Nephron (organoid): Measurements from ENCODE around the gene KRT37.
A peak's percentile ranks its signal among the peaks of the same experiment; 100 is the strongest.
"Not testable (repeated sequence)": the region's sequence is repeated elsewhere in the genome, so short reads cannot be mapped to it uniquely, and the experiment has no call there.

ENCODE experiments used
- H3K27ac Mint-ChIP-seq, 3 experiments: 2 replicates each; pipeline ENCODE4 v1.8.0; 2020; ENCODE audit warnings: mixed read lengths in 3 of 3, mild to moderate bottlenecking in 2 of 3, moderate library complexity in 1 of 3
- H3K27me3 Mint-ChIP-seq: 2 replicates; pipeline ENCODE4 v1.8.0; 2021; ENCODE audit warnings: low read depth, mild to moderate bottlenecking, moderate library complexity, mixed read lengths
- H3K36me3 Mint-ChIP-seq: 2 replicates; pipeline ENCODE4 v1.8.0; 2020; ENCODE audit warnings: low read depth, mixed read lengths
- H3K4me1 Mint-ChIP-seq: 2 replicates; pipeline ENCODE4 v1.8.0; 2020; ENCODE audit warnings: mixed read lengths
- H3K4me3 Mint-ChIP-seq, 3 experiments: 2 replicates each; pipeline ENCODE4 v1.8.0; 2020; ENCODE audit warnings: mild to moderate bottlenecking in 3 of 3, mixed read lengths in 3 of 3, moderate library complexity in 2 of 3
- H3K9me3 Mint-ChIP-seq: 2 replicates; pipeline ENCODE4 v1.8.0; 2020; ENCODE audit warnings: mixed read lengths
- TF ChIP-seq, protein P1 (sequence below), 3 experiments: fragments of 200-600 bp; sonication (generic); IDR thresholded peaks; one replicate each; pipeline ENCODE4 v1.5.0; 2021; ENCODE audit warnings: antibody characterized with exemption in 3 of 3; ENCODE audit not compliant: unreplicated experiment in 3 of 3

The KRT37 gene

GRCh38 chr17:41437254-41437653 is 12.9 kb upstream of the KRT37 start:
- H3K27ac Mint-ChIP-seq: no peak overlapping the region
- no peak overlapping the region for H3K4me3 Mint-ChIP-seq
- peaks cover 8% of the 10 kb centered on the region for H3K27me3 Mint-ChIP-seq
- TF ChIP-seq, protein P1, sequence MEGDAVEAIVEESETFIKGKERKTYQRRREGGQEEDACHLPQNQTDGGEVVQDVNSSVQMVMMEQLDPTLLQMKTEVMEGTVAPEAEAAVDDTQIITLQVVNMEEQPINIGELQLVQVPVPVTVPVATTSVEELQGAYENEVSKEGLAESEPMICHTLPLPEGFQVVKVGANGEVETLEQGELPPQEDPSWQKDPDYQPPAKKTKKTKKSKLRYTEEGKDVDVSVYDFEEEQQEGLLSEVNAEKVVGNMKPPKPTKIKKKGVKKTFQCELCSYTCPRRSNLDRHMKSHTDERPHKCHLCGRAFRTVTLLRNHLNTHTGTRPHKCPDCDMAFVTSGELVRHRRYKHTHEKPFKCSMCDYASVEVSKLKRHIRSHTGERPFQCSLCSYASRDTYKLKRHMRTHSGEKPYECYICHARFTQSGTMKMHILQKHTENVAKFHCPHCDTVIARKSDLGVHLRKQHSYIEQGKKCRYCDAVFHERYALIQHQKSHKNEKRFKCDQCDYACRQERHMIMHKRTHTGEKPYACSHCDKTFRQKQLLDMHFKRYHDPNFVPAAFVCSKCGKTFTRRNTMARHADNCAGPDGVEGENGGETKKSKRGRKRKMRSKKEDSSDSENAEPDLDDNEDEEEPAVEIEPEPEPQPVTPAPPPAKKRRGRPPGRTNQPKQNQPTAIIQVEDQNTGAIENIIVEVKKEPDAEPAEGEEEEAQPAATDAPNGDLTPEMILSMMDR (IDR thresholded peaks at IDR 0.05; ENCODE audit: unreplicated experiment in 3 of 3): no peak
- H3K4me1 Mint-ChIP-seq: peaks cover 17% of the 10 kb centered on the region
- no peaks in the 10 kb centered on the region for H3K9me3 Mint-ChIP-seq
- no peaks in the 10 kb centered on the region for H3K36me3 Mint-ChIP-seq

GRCh38 chr17:41434415-41434814 is 10.0 kb upstream of the KRT37 start:
- no peaks in the 10 kb centered on the region for H3K36me3 Mint-ChIP-seq
- H3K27me3 Mint-ChIP-seq: peaks cover 13% of the 10 kb centered on the region
- no peak overlapping the region for H3K4me3 Mint-ChIP-seq
- peak overlapping the region in 2 of 3 experiments; percentile 56 to 76 for H3K27ac Mint-ChIP-seq
- no peaks in the 10 kb centered on the region for H3K9me3 Mint-ChIP-seq
- TF ChIP-seq, protein P1 (IDR thresholded peaks at IDR 0.05; ENCODE audit: unreplicated experiment in 3 of 3): no peak
- peaks cover 17% of the 10 kb centered on the region for H3K4me1 Mint-ChIP-seq

DNA sequence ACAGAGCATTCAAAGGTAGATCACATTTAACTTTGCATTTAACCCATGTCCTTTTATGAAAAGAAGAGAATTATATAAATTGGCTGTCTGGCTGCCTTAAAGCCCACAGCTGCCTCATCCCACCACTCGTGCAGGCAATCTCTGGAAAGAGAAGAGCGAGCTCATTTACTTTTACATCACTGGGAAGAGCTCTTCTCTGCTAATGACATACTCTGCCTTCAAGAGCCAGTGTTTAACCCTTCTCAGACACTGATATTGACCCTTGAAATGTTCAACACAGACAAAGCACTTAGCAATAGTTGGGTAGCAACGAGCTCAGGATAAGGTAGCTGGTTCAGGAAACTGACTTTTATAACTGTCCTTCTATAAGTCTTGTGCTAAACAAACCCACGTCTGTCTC is 9.6 kb upstream of the KRT37 start:
- TF ChIP-seq, protein P1 (IDR thresholded peaks at IDR 0.05; ENCODE audit: unreplicated experiment in 3 of 3): no peak
- peak overlapping the region in 2 of 3 experiments; percentile 56 to 76 for H3K27ac Mint-ChIP-seq
- peaks cover 17% of the 10 kb centered on the region for H3K4me1 Mint-ChIP-seq
- H3K36me3 Mint-ChIP-seq: no peaks in the 10 kb centered on the region
- no peaks in the 10 kb centered on the region for H3K9me3 Mint-ChIP-seq
- peaks cover 10% of the 10 kb centered on the region for H3K27me3 Mint-ChIP-seq
- H3K4me3 Mint-ChIP-seq: no peak overlapping the region

- no peaks in the 10 kb centered on the region for H3K36me3 Mint-ChIP-seq
- TF ChIP-seq, protein P1 (IDR thresholded peaks at IDR 0.05; ENCODE audit: unreplicated experiment in 3 of 3): no peak
Observed at GRCh38 chr17:41433586-41433985, 9.2 kb upstream of the KRT37 start.

GRCh38 chr17:41430376-41430775 is 6.0 kb upstream of the KRT37 start:
- not testable (repeated sequence) for H3K36me3 Mint-ChIP-seq, H3K9me3 Mint-ChIP-seq, H3K4me3 Mint-ChIP-seq, H3K27ac Mint-ChIP-seq
- H3K4me1 Mint-ChIP-seq: peaks cover 17% of the 10 kb centered on the region
- peaks cover 19% of the 10 kb centered on the region for H3K27me3 Mint-ChIP-seq

More at GRCh38 chr17:41433586-41433985, 9.2 kb upstream of the KRT37 start:
- H3K4me3 Mint-ChIP-seq: no peak overlapping the region
- no peaks in the 10 kb centered on the region for H3K9me3 Mint-ChIP-seq
- peaks cover 10% of the 10 kb centered on the region for H3K27me3 Mint-ChIP-seq
- H3K27ac Mint-ChIP-seq: peak overlapping the region in 2 of 3 experiments; percentile 7 to 12
- peaks cover 17% of the 10 kb centered on the region for H3K4me1 Mint-ChIP-seq

DNA sequence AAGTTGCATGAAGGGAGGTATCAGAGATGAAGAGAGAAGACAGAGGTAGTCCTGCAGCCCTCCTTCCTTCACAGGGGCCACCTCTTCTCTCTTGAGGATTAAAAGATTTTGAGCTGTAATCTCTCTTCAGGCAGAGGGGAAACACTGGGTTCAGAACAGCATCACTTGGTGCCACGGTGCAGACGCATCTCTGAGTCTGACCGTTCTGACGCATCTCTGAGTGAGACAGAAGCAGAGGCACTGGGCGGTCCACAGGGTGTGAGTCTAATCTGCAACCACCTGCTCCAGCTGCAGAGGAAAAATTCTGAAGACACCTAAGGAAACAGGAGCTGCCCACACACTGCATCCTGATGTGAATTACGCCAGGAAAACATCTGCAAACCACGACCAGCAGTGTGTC is 5.3 kb upstream of the KRT37 start:
- H3K27ac Mint-ChIP-seq: no peak overlapping the region
- H3K9me3 Mint-ChIP-seq: no peaks in the 10 kb centered on the region
- H3K4me1 Mint-ChIP-seq: peaks cover 14% of the 10 kb centered on the region
- peaks cover 19% of the 10 kb centered on the region for H3K27me3 Mint-ChIP-seq
- H3K4me3 Mint-ChIP-seq: no peak overlapping the region
- H3K36me3 Mint-ChIP-seq: no peaks in the 10 kb centered on the region
- TF ChIP-seq, protein P1 (IDR thresholded peaks at IDR 0.05; ENCODE audit: unreplicated experiment in 3 of 3): no peak
